Cardiac septum (tissue), 1 donor: ENCODE data around the gene FAH. TPM values are rescaled to one million over a fixed set of nuclear protein-coding genes. Genes with fewer than 3 reads are reported as not detected.

Source experiments
- DNase-seq: peaks from one replicate; pipeline ENCODE4 v3.0.0-alpha.2; 2020; ENCODE audit warnings: low spot score
- intact Hi-C: fragments of 100-400 bp; cut with DNase I; formaldehyde crosslinking; loops from one replicate; pipeline ENCODE4 v1.14.0; 2022
- total RNA-seq: library from RNA; stranded (reverse); fragmentation: NEBNext Ultra II Directional; extraction: Animal tissue kit (Norgen Biotek cat#: 25700); gene quantifications from one replicate; pipeline ENCODE4 v1.2.1, GENCODE V29; 2021
- donor health status: DM: no; HTN: no; CAD: no.

Gene FAH
- total RNA-seq, 1 donor from 2014 or later, result 25.2 TPM

GRCh38 chr15:80216141-80216540 lies 63.3 kb downstream of the FAH start:
- DNase-seq, result no peak
- intact Hi-C loops, result no loop called here

- intact Hi-C loops, result no loop called here
- DNase-seq, result no peak
Observed at GRCh38 chr15:80216911-80217310, 64.1 kb downstream of the FAH start.

- DNase-seq, result no peak
- intact Hi-C loops, result no loop called here
Observed at GRCh38 chr15:80217327-80217900, 64.6 kb downstream of the FAH start.

GRCh38 chr15:80219955-80220354 lies 67.2 kb downstream of the FAH start:
- intact Hi-C loops, result no loop called here
- no peak for DNase-seq

- DNase-seq, result no peak
- intact Hi-C loops, result no loop called here
Observed at GRCh38 chr15:80228959-80229610, 76.3 kb downstream of the FAH start.

- intact Hi-C loops, result no loop called here
- no peak for DNase-seq
Observed at GRCh38 chr15:80231371-80231770, 78.6 kb downstream of the FAH start.

- intact Hi-C loops, result no loop called here
- DNase-seq, result no peak
Observed at GRCh38 chr15:80233581-80233980, 80.8 kb downstream of the FAH start.

- intact Hi-C loops, result no loop called here
- DNase-seq, result no peak
Observed at GRCh38 chr15:80234883-80235282, 82.1 kb downstream of the FAH start.

Other genes with a start within 250 kb of the FAH start
- gene BCL2A1, start 181.8 kb upstream of the FAH start, total RNA-seq, result 1.1 TPM
- gene ZFAND6, start 93.3 kb upstream of the FAH start, total RNA-seq, result 64.8 TPM
- gene CTXND1, start 99.2 kb downstream of the FAH start, total RNA-seq, result 5.6 TPM